ENCODE data around the gene PPP1R1C.

DNA sequence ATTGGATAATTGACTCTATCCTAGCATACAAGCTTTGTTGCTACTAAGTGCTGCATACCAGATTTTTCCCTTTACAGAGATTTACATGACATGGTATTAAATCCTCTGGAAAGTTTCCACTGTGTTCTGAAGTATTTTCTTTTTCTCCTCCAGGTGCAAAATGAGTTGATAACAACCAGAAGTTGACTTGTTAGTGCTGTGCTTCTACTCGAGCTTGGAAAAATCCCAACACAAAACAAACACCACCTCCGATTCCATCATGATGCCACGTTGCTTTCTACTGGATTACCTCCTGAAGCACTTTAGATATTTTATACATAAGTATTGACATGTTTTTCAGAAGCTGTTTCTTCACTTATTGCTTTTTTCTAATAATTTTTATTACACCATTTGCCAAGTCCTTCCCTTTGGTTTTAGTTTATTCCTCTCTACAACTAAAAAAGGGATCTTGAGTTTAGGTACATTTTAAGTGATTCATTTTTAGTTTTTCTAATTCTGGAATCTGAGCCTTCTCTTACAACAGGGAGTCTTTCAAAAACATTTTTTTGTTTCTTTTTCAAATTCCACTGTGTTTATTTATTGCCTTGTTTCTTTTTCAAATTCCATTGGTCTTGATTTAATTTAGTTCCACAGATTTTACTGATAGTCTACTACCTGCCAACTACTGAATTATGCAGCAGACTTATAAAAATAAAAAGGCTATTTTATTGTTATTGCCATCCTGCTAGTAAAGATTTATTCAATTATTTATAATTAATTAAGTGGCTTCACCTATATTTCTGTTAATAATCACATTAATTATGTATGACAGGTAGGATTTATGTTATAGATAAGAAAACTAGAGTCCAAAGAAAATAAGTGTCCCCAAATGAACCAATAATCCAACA lies 143.4 kb downstream of the PPP1R1C start:
- TF ChIP-seq, protein P1, sequence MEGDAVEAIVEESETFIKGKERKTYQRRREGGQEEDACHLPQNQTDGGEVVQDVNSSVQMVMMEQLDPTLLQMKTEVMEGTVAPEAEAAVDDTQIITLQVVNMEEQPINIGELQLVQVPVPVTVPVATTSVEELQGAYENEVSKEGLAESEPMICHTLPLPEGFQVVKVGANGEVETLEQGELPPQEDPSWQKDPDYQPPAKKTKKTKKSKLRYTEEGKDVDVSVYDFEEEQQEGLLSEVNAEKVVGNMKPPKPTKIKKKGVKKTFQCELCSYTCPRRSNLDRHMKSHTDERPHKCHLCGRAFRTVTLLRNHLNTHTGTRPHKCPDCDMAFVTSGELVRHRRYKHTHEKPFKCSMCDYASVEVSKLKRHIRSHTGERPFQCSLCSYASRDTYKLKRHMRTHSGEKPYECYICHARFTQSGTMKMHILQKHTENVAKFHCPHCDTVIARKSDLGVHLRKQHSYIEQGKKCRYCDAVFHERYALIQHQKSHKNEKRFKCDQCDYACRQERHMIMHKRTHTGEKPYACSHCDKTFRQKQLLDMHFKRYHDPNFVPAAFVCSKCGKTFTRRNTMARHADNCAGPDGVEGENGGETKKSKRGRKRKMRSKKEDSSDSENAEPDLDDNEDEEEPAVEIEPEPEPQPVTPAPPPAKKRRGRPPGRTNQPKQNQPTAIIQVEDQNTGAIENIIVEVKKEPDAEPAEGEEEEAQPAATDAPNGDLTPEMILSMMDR (IDR thresholded peaks at IDR 0.05): no peak
- no peak for TF ChIP-seq ZFX (IDR thresholded peaks at IDR 0.05; ENCODE audit: borderline replicate concordance)
